ENCODE results near the gene ETV3.
A peak's percentile ranks its signal among the peaks of the same experiment; 100 is the strongest.

ETV3 gene

GRCh38 chr1:157073944-157074685 is 64.1 kb downstream of the ETV3 start:
- peak; percentile 57 for TF ChIP-seq CTCF (IDR thresholded peaks at IDR 0.05; ENCODE audit: low read depth, low read length, missing control alignments)
- DNase-seq (ENCODE audit: low read depth) = no peak
- in situ Hi-C loops (cut with HindIII; ENCODE audit: low sequenced_read_pairs) = no loop called here
- H3K4me3 ChIP-seq (ENCODE audit: low read depth, low read length) = no peak overlapping the region

Measured in astrocyte of the cerebellum (primary cell).